HG03442 (cell line): ENCODE results near the gene NUMBL.
"Not testable (repeated sequence)": the region's sequence is repeated elsewhere in the genome, so short reads cannot be mapped to it uniquely, and the experiment has no call there.

Source experiments
- ATAC-seq: cut with Tn5 transposase; IDR thresholded peaks from one replicate; pipeline ENCODE4 v1.9.1; 2021; ENCODE audit warnings: mild to moderate bottlenecking, moderate library complexity; ENCODE audit not compliant: unreplicated experiment

Gene NUMBL

DNA sequence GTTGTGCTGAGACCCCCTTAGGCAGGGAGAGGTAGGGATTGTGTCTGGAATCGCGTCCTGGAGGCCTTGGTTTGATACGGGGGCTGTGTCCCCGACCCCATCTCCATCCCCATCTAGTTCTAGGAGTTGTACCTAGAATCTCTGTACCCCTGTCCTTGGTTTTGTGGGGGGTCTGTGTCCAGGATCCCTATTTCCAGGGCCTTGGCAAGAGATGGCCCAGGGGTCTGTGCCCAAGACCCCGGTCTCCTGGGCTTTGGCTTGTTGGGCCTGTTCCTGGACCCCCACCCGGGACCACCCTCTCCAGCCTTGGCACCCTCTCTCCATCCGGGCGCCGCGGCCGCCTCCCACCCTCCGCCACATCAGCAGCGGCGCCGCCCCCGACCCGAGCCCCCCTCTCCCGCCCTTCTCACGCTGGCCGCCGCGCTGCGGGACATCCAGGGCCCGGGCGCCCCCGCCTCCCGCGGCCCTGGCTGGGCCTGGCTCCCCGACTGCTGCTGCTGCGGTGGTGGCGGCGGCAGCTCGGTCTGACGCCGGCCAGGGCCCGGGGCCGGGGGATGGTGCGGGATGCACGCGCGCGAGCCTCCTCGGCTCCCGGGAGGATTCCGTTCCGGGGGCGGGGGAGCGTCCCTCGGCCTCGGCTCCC lies at the start of gene NUMBL:
Gene NUMBL, minus strand, starts transcription at position 602 of the 643 bp plus-strand sequence. Its CDS starts 168 bp downstream, at position 434.
- ATAC-seq: no peak

DNA sequence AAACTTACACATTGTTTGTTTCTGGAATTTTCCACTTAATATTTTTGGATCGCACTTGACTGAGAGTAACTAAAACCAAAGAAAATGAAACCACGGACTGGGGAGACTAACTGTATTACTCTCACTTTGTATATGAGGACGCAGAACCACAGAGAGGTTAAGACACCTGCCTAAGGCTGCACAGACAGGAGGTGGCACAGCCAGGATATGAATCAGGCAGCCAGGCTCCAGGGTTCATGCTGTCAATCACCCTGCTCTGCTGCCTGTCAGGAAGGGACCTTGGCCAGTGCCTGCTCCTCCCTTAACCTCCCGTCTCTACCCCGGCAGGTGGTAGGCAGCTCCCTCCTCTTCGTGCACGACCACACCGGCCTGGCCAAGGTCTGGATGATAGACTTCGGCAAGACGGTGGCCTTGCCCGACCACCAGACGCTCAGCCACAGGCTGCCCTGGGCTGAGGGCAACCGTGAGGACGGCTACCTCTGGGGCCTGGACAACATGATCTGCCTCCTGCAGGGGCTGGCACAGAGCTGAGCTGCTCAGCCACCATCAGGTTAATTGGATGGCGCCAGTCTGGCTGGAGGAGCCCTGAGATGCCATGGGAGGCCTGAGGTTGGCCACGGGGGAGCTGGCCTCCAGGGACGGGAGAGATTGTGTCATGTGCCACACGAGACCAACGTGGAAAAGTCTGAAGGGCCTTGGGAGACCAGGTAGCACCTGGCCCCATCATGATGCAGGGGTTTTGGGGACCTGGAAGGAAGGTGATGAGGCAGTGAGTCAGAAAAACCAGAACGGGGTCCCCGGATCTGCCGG lies 48.8 kb upstream of the NUMBL start:
- ATAC-seq: no peak

DNA sequence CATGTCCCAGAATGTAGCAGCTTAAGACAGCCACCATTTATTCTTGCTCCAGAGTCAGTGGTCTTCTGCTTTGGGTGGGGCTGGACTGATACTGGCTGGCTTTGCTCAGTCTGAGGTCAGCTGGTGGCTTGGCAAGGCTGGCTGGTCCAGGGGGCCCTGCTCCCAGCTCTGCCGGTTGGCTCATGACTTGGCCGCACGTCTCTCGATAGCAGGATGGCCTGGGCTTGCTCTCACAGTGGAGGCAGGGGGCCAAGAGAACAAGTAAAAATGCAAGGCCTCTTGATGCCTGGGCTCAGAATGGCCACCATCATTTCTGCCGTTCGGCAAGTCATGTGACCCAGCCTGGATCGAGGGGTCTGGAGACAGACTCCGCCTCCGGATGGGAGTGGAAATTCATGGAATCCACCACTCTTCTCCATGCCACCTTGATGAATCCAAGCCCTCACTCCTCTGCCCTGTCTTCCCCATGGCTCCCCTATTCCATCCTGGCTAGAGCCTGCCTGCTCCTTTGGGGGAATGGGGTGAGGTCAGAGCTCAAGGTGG lies 46.7 kb upstream of the NUMBL start:
- ATAC-seq: no peak

DNA sequence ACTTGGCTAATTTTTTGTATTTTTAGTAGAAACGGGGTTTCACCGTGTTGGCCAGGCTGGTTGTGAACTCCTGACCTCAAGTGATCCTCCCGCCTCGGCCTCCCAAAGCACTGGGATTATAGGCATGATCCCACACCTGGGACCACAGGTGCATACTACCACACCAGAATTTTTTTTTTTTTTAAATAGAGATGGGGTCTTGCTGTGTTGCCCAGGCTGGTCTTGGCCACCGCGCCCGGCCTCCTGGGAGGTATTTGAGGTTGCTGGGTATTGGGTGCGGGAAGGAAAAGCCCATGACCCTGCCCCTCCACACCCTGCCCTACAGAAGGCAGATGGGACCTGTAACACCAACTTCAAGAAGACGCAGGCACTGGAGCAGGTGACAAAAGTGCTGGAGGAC lies 46.2 kb upstream of the NUMBL start:
- ATAC-seq: no peak

DNA sequence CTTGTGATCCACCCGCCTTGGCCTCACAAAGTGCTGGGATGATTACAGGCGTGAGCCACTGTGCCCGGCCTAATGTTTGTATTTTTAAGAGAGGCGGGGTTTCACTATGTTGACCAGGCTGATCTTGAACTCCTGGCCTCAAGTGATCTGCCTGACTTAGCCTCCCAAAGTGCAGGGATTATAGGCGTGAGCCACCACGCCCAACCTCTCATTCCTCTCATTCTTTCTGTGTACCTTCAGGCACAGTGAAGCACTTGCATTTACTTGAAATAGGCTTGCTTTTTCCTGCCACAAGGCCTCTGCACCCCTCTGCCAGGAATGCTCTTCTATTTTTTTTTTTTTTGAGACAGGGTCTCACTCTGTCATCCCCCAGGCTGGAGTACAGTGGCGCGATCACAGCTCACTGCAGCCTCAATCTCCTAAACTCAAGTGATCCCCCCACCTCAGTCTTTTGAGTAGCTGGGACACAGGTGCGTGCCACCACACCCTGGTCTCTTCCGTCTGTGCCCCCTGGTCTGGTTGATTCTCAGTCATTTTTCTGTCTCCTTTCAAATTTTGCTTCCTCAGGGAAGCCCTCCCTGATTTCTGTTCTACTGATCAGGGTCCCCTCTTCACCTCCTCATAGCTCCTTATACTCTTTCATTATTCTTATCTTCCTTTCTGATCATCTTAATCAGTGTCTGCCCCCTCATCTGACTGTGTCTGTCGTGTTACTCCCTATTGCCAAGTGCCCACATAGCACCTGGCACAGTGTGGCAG lies 44.7 kb upstream of the NUMBL start:
- no peak for ATAC-seq

DNA sequence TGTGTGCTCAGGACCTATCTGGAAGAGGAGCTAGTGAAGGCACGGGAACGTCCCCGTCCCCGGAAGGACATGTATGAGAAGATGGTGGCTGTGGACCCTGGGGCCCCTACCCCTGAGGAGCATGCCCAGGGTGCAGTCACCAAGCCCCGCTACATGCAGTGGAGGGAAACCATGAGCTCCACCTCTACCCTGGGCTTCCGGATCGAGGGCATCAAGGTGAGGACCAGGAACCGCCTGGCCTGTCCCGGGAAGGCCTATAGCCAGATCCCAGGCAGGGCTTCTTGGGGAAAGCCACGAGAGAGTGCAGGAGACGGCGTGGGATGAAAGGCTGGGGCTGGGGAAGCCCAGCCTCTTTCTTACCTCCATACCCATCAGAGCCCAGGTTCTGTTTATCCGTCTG lies 42.7 kb upstream of the NUMBL start:
- no peak for ATAC-seq

DNA sequence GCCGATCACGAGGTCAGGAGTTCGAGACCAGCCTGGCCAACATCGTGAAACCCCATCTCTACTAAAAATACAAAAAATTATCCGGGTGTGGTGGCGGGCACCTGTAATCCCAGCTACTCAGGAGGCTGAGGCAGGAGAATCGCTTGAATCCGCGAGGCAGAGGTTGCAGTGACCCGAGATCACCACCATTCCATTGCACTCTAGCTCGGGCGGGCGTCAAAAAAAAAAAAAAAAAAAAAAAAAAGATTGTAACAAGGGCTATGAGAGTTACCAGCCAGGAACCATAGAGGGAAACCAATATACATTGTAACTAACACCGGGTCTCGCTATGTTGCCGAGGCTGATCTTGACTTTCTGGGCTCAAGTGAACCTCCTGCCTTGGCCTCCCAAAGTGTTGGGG lies 41.9 kb upstream of the NUMBL start:
- ATAC-seq: not testable (repeated sequence)

DNA sequence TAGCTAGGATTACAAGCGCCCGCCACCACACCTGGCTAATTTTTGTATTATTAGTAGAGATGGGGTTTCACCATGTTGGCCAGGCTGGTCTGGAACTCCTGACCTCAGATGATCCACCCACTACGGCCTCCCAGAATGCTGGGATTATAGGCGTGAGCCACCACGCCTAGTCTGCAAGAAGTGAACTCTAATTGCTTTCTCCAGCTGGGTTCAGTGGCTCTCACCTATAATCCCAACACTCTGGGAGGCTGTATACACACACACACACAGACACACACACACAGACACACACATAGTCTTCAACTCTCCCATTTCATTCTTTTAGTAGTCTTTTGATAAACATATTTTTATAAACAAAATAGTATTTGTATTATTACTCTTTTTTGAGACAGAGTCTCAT lies 39.6 kb upstream of the NUMBL start:
- not testable (repeated sequence) for ATAC-seq

DNA sequence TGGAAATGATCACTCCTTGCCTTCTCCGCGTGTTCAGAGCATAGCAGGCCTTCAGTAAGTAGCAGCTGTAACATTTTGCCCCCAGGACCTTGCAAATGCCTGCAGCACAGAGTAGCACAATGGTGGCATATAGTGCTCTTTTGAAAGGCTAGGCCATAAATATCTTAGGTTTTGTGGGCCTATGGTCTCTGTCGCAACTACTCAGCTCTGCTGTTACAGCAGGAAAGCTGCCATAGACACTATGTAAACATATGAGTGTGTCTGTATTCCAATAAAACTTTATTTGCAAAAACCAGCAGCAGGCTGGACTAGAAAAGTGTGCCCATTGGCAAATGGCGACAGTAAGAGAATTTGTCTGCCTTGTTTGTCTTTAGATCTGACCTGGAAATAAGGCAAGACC lies 35.8 kb upstream of the NUMBL start:
- no peak for ATAC-seq

DNA sequence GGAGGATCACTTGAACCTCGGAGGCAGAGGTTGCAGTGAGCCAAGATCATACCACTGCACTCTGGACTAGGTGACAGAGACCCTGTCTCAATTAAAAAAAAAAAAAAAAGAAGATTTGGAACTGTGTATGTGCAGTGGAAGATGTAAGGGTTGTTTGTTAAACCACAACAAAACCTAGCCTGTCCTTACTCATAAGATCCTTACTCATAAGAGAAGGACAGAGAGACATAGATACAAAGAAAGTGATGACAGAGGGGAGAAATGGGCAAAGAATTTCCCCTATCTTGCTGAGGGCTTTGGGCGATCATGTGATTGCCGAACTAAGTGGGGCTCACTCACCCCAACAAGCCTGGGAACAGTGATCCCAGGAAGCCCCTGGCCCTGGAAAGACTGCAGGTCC lies 34.4 kb upstream of the NUMBL start:
- ATAC-seq: no peak

DNA sequence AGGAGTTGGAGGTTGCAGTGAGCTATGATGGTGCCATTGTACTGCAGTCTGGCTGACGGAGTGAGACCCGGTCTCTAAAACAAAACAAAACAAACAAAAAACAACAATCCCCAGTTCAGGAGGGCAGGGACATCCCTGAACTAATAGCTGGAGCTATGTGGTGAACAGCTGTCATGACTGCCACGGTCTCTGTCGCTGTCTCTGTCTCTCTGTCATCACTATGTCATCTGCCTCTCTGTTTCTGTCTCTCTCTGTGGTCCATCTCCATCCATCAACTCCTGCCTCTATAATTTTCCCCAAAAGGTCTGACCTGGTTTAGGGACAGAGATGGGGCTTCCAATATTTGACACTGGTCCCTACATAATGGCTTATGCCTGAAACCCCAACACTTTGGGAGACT lies 33.9 kb upstream of the NUMBL start:
- ATAC-seq: no peak

DNA sequence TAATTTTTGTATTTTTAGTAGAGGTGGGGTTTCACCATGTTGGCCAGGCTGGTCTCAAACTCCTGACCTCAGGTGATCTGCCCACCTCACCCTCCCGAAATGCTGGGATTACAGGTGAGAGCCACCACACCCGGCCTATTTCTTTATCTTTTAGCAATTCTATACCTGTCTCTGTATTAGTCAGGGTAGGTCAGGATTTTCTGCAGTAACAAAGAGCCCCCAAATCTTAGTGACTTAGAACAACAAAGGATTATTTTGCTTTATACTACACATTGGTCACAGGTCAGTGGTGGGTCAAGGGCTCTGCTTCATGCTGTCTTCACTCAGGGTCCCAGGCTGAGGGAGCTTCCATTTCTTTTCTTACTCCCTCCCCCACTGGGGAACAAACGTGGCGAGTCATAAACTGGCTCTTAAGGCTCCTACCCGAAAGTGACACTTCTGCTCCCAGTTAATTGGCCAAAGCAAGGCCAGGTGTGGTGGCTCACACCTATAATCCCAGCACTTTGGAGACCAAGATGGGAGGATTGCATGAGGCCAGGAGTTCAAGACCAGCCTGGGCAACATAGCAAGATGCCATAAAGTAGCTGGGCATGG lies 33.3 kb upstream of the NUMBL start:
- no peak for ATAC-seq

DNA sequence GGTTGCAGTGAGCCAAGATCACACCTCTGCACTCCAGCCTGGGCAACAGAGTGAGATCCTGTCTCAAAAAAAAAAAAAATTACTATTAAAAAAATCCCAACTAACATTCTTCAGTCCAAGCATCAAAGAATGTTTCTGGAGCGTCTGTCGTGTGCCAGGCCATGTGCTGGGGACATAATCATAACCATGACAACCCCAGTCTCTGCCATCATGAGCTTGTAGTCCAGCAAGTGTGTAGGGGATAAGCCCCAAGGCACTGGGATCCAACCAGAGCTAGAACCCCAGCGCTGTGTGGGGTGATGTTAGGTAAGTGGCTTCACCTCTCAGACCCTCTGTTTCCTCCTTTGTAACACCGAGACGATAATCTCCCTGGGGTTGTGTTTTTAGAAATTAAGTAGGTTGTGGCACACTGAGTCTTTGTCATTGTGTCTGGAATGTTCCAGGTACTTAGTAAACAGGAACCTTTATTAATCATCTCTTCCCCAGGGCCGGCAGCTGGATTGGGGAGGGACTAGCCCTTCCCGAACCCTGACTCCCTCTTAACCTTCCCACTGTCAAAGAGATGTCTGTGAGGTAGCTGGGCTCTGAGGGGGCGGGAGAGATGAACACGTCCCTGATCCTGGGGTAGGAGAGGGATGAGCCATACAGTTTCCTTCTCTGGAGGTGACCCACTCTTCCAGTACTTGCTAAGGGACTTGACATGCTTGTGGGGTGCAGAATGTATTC lies 31.6 kb upstream of the NUMBL start:
- ATAC-seq: no peak

DNA sequence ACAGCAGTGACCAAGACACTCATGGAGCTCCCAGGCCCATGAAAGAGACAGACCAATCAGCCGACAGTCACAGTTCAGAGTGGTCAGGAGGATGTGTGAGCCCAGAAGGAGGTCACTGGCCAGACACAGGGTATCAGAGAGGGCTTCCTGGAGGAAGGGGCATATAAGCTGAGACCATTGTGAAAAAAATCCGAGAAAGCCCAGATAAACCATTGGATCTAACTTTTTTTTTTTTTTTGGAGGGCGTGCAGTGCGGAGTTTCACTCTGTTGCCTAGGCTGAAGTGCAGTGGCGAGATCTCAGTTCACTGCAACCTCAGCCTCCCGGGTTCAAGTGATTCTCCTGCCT lies 30.7 kb upstream of the NUMBL start:
- no peak for ATAC-seq

DNA sequence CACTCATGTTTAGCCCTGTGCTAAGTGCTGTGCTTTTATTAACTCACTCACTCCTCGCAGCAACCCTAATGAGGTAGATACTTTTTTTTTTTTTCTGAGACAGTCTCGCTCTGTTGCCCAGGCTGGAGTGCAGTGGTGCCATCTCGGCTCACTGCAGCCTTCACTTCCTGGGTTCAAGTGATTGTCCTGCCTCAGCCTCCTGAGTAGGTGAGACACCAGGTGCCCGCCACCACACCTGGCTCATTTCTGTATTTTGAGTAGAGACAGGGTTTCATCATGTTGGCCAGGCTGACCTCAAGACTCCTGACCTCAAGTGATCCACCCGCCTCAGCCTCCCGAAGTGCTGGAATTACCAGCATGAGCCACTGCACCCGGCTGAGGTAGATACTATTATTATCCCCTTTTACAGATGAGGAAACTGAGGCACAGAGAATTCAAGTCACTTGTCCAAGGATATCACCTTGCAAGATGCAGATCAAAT lies 29.0 kb upstream of the NUMBL start:
- ATAC-seq: no peak

DNA sequence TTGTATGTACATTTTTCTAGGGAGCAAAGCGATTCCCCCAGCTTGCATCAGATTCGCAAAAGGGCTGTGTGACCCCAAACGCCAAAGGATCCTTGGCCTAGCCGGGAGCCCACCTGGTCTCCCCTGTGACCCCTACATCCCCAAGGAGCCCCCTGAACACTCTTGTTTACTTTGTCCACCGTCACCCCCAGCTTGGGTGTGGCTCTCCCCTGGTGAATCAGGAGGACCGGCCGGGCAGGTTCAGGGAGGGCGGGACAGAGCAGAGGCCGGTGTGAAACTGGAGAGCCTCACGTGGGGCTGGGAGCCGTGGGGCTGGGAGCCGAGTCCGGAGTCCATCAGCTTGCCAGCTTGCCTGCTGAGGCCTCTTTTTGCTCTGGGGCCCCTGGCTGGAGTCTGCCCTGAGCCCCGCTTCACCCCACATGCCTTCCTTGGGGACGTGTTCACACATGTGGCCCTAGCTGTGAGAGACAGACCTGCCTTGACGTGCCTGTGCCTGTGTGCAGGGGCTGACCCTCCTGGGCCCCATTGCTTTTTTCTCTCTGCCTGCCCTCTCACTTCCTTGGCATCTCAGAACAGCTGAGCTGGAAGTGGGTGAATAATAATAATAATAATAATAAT lies 28.4 kb upstream of the NUMBL start:
- ATAC-seq: no peak

DNA sequence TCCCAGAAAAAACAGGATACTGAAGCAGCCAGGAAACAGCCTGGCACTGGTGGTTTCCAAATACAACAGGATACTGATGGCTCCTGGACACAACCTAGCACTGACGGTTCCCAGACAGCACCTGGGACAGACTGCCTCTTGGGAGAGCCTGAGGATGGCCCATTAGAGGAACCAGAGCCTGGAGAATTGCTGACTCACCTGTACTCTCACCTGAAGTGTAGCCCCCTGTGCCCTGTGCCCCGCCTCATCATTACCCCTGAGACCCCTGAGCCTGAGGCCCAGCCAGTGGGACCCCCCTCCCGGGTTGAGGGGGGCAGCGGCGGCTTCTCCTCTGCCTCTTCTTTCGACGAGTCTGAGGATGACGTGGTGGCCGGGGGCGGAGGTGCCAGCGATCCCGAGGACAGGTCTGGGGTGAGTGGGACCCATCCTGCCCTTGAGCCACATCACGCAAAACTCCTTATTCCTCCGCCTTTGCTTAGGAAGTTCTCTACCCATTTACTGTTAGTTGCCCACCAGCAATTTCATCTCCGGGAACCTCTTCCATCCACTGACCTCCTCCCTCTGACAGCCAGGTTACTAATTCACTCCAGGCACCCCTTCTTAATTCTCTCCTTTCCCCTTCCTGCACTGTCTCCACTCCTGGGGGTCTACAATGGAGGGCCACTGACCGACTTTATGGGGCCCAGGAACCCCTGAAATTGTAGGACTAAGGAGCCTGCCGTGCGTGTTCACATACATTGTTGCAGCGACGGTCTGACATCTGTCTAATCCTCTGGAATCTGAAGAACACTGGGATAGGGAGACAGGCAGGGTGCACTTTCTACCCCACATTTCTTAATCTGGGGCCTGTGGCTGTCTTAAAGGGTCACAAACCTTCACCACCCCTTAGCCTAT lies 27.7 kb upstream of the NUMBL start:
- ATAC-seq: no peak

DNA sequence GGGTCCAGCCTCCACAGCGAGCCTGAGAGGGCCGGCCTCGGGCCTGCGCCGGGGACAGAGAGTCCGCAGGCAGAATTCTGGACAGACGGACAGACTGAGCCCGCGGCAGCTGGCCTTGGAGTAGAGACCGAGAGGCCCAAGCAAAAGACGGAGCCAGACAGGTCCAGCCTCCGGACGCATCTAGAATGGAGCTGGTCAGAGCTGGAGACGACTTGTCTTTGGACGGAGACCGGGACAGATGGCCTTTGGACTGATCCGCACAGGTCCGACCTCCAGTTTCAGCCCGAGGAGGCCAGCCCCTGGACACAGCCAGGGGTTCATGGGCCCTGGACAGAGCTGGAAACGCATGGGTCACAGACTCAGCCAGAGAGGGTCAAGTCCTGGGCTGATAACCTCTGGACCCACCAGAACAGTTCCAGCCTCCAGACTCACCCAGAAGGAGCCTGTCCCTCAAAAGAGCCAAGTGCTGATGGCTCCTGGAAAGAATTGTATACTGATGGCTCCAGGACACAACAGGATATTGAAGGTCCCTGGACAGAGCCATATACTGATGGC lies 27.0 kb upstream of the NUMBL start:
- no peak for ATAC-seq
